Liver (tissue), 9 donors: ENCODE data around the gene TBX5. TPM values are rescaled to one million over a fixed set of nuclear protein-coding genes. Genes with fewer than 3 reads are reported as not detected.

Source experiments
- DNase-seq: peaks from one replicate; pipeline ENCODE4 v3.0.0-alpha.2; 2017; ENCODE audit warnings: low spot score
- H3K27ac ChIP-seq, 2 donors: one replicate each; pipeline ENCODE4 v1.7.0; 2013; ENCODE audit warnings: inconsistent platforms in 2 of 2, low read length in 2 of 2, control low read depth in 1 of 2, low read depth in 1 of 2, mild to moderate bottlenecking in 1 of 2
- H3K27me3 ChIP-seq, 4 donors: one replicate each; pipeline versions ENCODE4 v1.6.1 to v1.7.0; 2013; ENCODE audit warnings: low read length in 3 of 4, inconsistent platforms in 1 of 4, mild to moderate bottlenecking in 1 of 4, moderate library complexity in 1 of 4; ENCODE audit not compliant: control insufficient read depth in 4 of 4, insufficient read depth in 4 of 4
- H3K36me3 ChIP-seq, 4 donors: one replicate each; pipeline versions ENCODE4 v1.6.1 to v1.7.0; 2013; ENCODE audit warnings: low read length in 3 of 4, mild to moderate bottlenecking in 3 of 4, low read depth in 1 of 4, moderate library complexity in 1 of 4; ENCODE audit not compliant: control insufficient read depth in 4 of 4, insufficient read depth in 3 of 4
- H3K4me1 ChIP-seq, 4 donors: one replicate each; pipeline versions ENCODE4 v1.6.1 to v1.7.0; 2013; ENCODE audit warnings: low read length in 3 of 4, mild to moderate bottlenecking in 3 of 4, moderate library complexity in 1 of 4; ENCODE audit not compliant: control insufficient read depth in 4 of 4, insufficient read depth in 4 of 4
- H3K4me3 ChIP-seq, 3 donors: one replicate each; pipeline versions ENCODE4 v1.6.1 to v1.7.0; 2013; ENCODE audit warnings: low read length in 3 of 3, control low read depth in 1 of 3, low read depth in 1 of 3, mild to moderate bottlenecking in 1 of 3
- H3K9ac ChIP-seq, 2 donors: one replicate each; pipeline ENCODE4 v1.7.0; 2013; ENCODE audit warnings: low read length in 2 of 2, mild to moderate bottlenecking in 2 of 2, moderate library complexity in 2 of 2, control low read depth in 1 of 2, low read depth in 1 of 2
- H3K9me3 ChIP-seq, 4 donors: one replicate each; pipeline versions ENCODE4 v1.6.1 to v1.7.0; 2013; ENCODE audit warnings: low read length in 3 of 4; ENCODE audit not compliant: control insufficient read depth in 4 of 4
- ATF3 ChIP-seq: IDR thresholded peaks from 2 replicates; pipeline ENCODE4 v1.6.1; 2016; ENCODE audit warnings: antibody characterized with exemption
- CTCF ChIP-seq: fragments of 150-350 bp; IDR thresholded peaks from 2 replicates; pipeline ENCODE4 v1.5.1; 2017; ENCODE audit warnings: improper control_type of control experiment, low read depth, low read length; ENCODE audit not compliant: missing input control
- EGR1 ChIP-seq, 2 donors: IDR thresholded peaks; 2 replicates each; pipeline ENCODE4 v1.6.1; 2016 to 2018; ENCODE audit warnings: antibody characterized with exemption in 2 of 2, low read depth in 2 of 2
- FOXA1 ChIP-seq: IDR thresholded peaks from 2 replicates; pipeline ENCODE4 v1.6.1; 2016; ENCODE audit warnings: antibody characterized with exemption
- FOXA2 ChIP-seq: IDR thresholded peaks from 2 replicates; pipeline ENCODE4 v1.6.1; 2016; ENCODE audit warnings: antibody characterized with exemption
- GABPA ChIP-seq, 2 donors: IDR thresholded peaks in 1 of 2; conservative IDR thresholded peaks in 1 of 2; 2 replicates each; pipeline ENCODE4 v1.6.1; 2016; ENCODE audit warnings: antibody characterized with exemption in 2 of 2, mild to moderate bottlenecking in 1 of 2, moderate library complexity in 1 of 2
- HNF4A ChIP-seq, 2 donors: conservative IDR thresholded peaks; 2 replicates each; pipeline ENCODE4 v1.6.1; 2016; ENCODE audit warnings: antibody characterized with exemption in 2 of 2, mild to moderate bottlenecking in 2 of 2
- JUND ChIP-seq, 2 donors: IDR thresholded peaks; 2 replicates each; pipeline ENCODE4 v1.6.1; 2016; ENCODE audit warnings: antibody characterized with exemption in 2 of 2
- MAX ChIP-seq: IDR thresholded peaks from 2 replicates; pipeline ENCODE4 v1.6.1; 2016; ENCODE audit warnings: antibody characterized with exemption
- NR2F2 ChIP-seq: IDR thresholded peaks from 2 replicates; pipeline ENCODE4 v1.6.1; 2016; ENCODE audit warnings: antibody characterized with exemption
- RAD21 ChIP-seq, 2 donors: IDR thresholded peaks; 2 replicates each; pipeline ENCODE4 v1.6.1; 2016; ENCODE audit warnings: antibody characterized with exemption in 2 of 2, mild to moderate bottlenecking in 2 of 2
- REST ChIP-seq: IDR thresholded peaks from 2 replicates; pipeline ENCODE4 v1.6.1; 2016; ENCODE audit warnings: antibody characterized with exemption, mild to moderate bottlenecking
- SP1 ChIP-seq: IDR thresholded peaks from 2 replicates; pipeline ENCODE4 v1.6.1; 2018; ENCODE audit warnings: antibody characterized with exemption, mild to moderate bottlenecking
- TAF1 ChIP-seq: conservative IDR thresholded peaks from 2 replicates; pipeline ENCODE4 v1.6.1; 2016; ENCODE audit warnings: antibody characterized with exemption, mild to moderate bottlenecking
- ZBTB33 ChIP-seq: IDR thresholded peaks from 2 replicates; pipeline ENCODE4 v1.6.1; 2016; ENCODE audit warnings: antibody characterized with exemption
- WGBS: extraction: QIAGEN DNeasy Blood & Tissue Kit; methylation state at CpG from one replicate; pipeline ENCODE4 v1.1.7; 2013; 5-methylcytosine and 5-hydroxymethylcytosine counted together
- polyA plus RNA-seq, 2 donors: library from polyadenylated mRNA; stranded (reverse) in 1 of 2; unstranded in 1 of 2; fragments of 200-250 nt in 1 of 2; fragments of >200 nt in 1 of 2; fragmentation: Nextera tagmentation in 1 of 2; extraction: Ambion mirVana in 1 of 2; gene quantifications; one replicate each; pipeline versions ENCODE4 v1.2.1 to v1.2.3, GENCODE V29; 2013 to 2015
- total RNA-seq, 2 donors: library from RNA; depleted of rRNA; stranded (reverse); fragments of >200 nt; gene quantifications; one replicate each; pipeline ENCODE4 v1.2.3, GENCODE V29; 2014
- donor health status: healthy.
- donor health status: healthy.
- donor health status: healthy.
- donor health status: healthy.
- donor health status: healthy.

TBX5 gene
- total and polyA plus RNA-seq, 4 donors: 0.03 TPM; not detected in 3

- no peaks in the 10 kb centered on the region for H3K9me3 ChIP-seq
- no peak overlapping the region for H3K4me3 ChIP-seq
- TF ChIP-seq ZBTB33 (no peak), MAX (no peak), JUND (IDR thresholded peaks at IDR 0.05) (no peak)
- no peak for DNase-seq
- H3K27me3 ChIP-seq: peaks cover 6 to 26% (median 22%) of the 10 kb centered on the region in 4 donors
- peaks cover 0 to 2% (median 0%) of the 10 kb centered on the region in 4 donors for H3K4me1 ChIP-seq
- no peak overlapping the region for H3K27ac ChIP-seq
- H3K36me3 ChIP-seq: no peaks in the 10 kb centered on the region
- 9% methylated on average over 31 of the region's 31 CpGs for WGBS
- no peak overlapping the region for H3K9ac ChIP-seq
Measured at GRCh38 chr12:114400361-114400811, 5.6 kb downstream of the TBX5 start.

GRCh38 chr12:114399664-114400211 lies 6.2 kb downstream of the TBX5 start:
- DNase-seq: no peak
- Histone ChIP-seq H3K9ac (no peak overlapping the region), H3K4me1 (no peaks in the 10 kb centered on the region), H3K4me3 (no peak overlapping the region), H3K36me3 (no peaks in the 10 kb centered on the region), H3K9me3 (no peaks in the 10 kb centered on the region), H3K27ac (no peak overlapping the region), H3K27me3 (peaks cover 6 to 29% (median 20%) of the 10 kb centered on the region in 4 donors)
- TF ChIP-seq TAF1 (no peak), EGR1 (IDR thresholded peaks at IDR 0.05; ENCODE audit: low read depth in 2 of 2) (no peak), ATF3 (no peak), FOXA1 (no peak)
- 7% methylated on average over 30 of the region's 30 CpGs for WGBS

- WGBS: 19% methylated on average over 23 of the region's 23 CpGs
- DNase-seq: no peak
- H3K27me3 ChIP-seq: peaks cover 4 to 27% (median 14%) of the 10 kb centered on the region in 4 donors
- H3K4me1 ChIP-seq: no peaks in the 10 kb centered on the region
- no peak overlapping the region for H3K9ac ChIP-seq
- no peaks in the 10 kb centered on the region for H3K36me3 ChIP-seq
- no peak overlapping the region for H3K4me3 ChIP-seq
- no peaks in the 10 kb centered on the region for H3K9me3 ChIP-seq
- no peak overlapping the region for H3K27ac ChIP-seq
- TF ChIP-seq HNF4A (conservative IDR thresholded peaks at IDR 0.05) (no peak), SP1 (no peak), JUND (IDR thresholded peaks at IDR 0.05) (no peak), GABPA (IDR thresholded peaks at IDR 0.05 in 1 of 2, conservative IDR thresholded peaks at IDR 0.05 in 1 of 2) (no peak), ATF3 (no peak), CTCF (no peak), FOXA2 (no peak), FOXA1 (no peak), NR2F2 (no peak), REST (no peak), TAF1 (no peak), RAD21 (IDR thresholded peaks at IDR 0.05) (no peak), EGR1 (IDR thresholded peaks at IDR 0.05; ENCODE audit: low read depth in 2 of 2) (no peak)
Measured at GRCh38 chr12:114397978-114398881, 7.7 kb downstream of the TBX5 start.
